Measurements from ENCODE around the gene CCR8.

DNA sequence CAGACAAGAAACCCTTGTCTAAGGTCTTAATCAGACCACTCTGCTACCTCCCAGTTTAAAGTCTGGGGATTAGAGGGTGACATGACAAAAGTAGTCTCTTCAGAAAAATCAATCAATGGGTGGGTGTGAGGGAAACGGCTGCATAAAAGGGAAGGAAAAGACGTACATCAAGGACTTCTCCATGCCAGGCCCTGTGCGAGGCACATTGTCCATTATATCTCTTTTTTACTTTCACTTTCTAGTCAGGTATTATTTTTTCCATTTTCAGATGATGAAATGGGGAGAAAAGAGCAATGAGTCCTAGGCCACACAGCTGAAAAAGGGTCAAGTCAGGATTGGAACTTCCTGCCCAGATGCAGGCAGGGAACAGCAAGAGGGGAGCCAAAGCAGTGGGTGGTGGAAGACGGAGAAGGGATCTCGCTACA, 45.0 kb upstream of the CCR8 start:
- TF ChIP-seq, protein P1, sequence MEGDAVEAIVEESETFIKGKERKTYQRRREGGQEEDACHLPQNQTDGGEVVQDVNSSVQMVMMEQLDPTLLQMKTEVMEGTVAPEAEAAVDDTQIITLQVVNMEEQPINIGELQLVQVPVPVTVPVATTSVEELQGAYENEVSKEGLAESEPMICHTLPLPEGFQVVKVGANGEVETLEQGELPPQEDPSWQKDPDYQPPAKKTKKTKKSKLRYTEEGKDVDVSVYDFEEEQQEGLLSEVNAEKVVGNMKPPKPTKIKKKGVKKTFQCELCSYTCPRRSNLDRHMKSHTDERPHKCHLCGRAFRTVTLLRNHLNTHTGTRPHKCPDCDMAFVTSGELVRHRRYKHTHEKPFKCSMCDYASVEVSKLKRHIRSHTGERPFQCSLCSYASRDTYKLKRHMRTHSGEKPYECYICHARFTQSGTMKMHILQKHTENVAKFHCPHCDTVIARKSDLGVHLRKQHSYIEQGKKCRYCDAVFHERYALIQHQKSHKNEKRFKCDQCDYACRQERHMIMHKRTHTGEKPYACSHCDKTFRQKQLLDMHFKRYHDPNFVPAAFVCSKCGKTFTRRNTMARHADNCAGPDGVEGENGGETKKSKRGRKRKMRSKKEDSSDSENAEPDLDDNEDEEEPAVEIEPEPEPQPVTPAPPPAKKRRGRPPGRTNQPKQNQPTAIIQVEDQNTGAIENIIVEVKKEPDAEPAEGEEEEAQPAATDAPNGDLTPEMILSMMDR (conservative IDR thresholded peaks at IDR 0.05): no peak
- TF ChIP-seq EZH2 (IDR thresholded peaks at IDR 0.05; ENCODE audit: low read depth): no peak

Measured in PC-9 (cell line).